Endothelial cell (in vitro differentiated cells): ENCODE measurements around the gene FBXW11. TPM values are rescaled to one million over a fixed set of nuclear protein-coding genes. Genes with fewer than 3 reads are reported as not detected.

ENCODE experiments used
- DNase-seq: peaks from one replicate; pipeline ENCODE4 v3.0.0; 2021; ENCODE audit warnings: low spot score
- H3K27ac Mint-ChIP-seq: one replicate; pipeline ENCODE4 v1.8.0; 2021; ENCODE audit warnings: mixed read lengths, inconsistent platforms; ENCODE audit not compliant: unreplicated experiment
- H3K27me3 Mint-ChIP-seq: one replicate; pipeline ENCODE4 v1.8.0; 2021; ENCODE audit warnings: mild to moderate bottlenecking, moderate library complexity, mixed read lengths, inconsistent platforms; ENCODE audit not compliant: unreplicated experiment
- H3K36me3 Mint-ChIP-seq: one replicate; pipeline ENCODE4 v1.8.0; 2021; ENCODE audit warnings: mild to moderate bottlenecking, low read depth, mixed read lengths, inconsistent platforms; ENCODE audit not compliant: unreplicated experiment
- H3K4me1 Mint-ChIP-seq: one replicate; pipeline ENCODE4 v1.8.0; 2021; ENCODE audit warnings: mild to moderate bottlenecking, mixed read lengths, inconsistent platforms; ENCODE audit not compliant: unreplicated experiment
- H3K4me3 Mint-ChIP-seq: one replicate; pipeline ENCODE4 v1.8.0; 2021; ENCODE audit warnings: mild to moderate bottlenecking, mixed read lengths, inconsistent platforms; ENCODE audit not compliant: unreplicated experiment
- H3K9me3 Mint-ChIP-seq: one replicate; pipeline ENCODE4 v1.8.0; 2021; ENCODE audit warnings: mixed read lengths, inconsistent platforms; ENCODE audit not compliant: unreplicated experiment
- CTCF ChIP-seq: fragments of 200-600 bp; sonication (generic); IDR thresholded peaks from one replicate; pipeline ENCODE4 v1.5.0; 2021; ENCODE audit warnings: antibody characterized with exemption; ENCODE audit not compliant: unreplicated experiment
- total RNA-seq: library from RNA; stranded (reverse); fragmentation: NEBNext Ultra II Directional; extraction: Animal tissue kit (Norgen Biotek cat#: 25700); gene quantifications from one replicate; pipeline ENCODE4 v1.2.1, GENCODE V29; 2021; ENCODE audit not compliant: unreplicated experiment

FBXW11 gene
- total RNA-seq, 1 donor from 2014 or later, result 62.0 TPM

DNA sequence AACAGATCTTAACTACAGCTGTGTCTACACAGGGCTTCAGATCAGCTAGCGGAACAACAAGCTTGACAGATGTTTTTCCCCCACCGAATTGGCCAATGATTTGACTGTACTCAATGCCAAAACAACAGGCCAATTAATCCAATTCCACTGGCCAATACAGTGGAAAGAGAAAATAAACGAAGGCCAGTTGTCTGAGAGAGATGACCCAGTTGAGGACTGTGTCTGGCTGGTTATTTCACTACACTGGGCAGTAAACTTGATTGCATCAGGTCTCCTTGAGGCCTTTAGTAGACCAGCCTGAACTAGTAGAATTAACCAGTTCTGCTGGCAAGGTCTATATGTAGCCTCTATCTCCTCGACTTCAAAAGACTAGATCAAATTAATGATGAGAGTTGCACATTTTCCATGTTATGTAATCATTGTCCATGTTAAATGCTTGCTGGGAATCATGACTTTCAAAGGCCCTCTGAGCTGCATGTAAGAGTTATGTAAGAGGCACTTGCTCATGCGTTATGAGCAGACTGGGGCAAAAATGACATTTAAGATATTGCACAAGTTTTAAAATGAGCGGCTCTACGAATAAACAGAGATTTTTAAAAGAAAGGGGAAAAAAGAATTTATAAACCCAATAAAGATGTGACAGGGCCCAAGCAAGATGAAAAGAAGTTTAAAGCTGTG is 192.5 kb downstream of the FBXW11 start:
- peaks cover 2% of the 10 kb centered on the region for H3K27me3 Mint-ChIP-seq
- no peak overlapping the region for H3K27ac Mint-ChIP-seq
- H3K9me3 Mint-ChIP-seq, result no peaks in the 10 kb centered on the region
- H3K4me1 Mint-ChIP-seq, result no peaks in the 10 kb centered on the region
- DNase-seq, result no peak
- no peak for TF ChIP-seq CTCF
- no peak overlapping the region for H3K4me3 Mint-ChIP-seq
- H3K36me3 Mint-ChIP-seq, result no peaks in the 10 kb centered on the region

DNA sequence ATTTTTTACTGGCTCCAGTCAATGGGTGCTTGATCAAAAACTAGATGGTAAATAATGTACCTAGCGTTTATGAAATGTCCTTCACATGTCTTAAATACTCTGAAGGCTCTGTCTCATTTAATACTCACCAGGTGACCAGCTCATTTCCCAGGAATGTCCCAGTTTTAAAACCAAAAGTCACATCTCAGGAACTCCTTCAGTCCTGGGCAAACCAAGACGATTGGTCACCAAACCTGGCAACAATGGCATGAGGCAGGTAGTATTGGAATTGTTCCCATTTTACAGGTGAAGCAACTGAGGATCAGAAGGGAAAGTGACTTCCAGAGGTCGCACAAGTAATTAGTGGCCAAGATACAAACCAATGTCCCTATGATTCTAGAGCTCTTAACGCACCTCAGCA is 193.2 kb downstream of the FBXW11 start:
- no peaks in the 10 kb centered on the region for H3K9me3 Mint-ChIP-seq

More for the DNA sequence above, 193.2 kb downstream of the FBXW11 start:
- no peak overlapping the region for H3K4me3 Mint-ChIP-seq
- no peak for DNase-seq
- H3K27me3 Mint-ChIP-seq, result peaks cover 2% of the 10 kb centered on the region
- H3K36me3 Mint-ChIP-seq, result no peaks in the 10 kb centered on the region
- H3K27ac Mint-ChIP-seq, result no peak overlapping the region
- H3K4me1 Mint-ChIP-seq, result no peaks in the 10 kb centered on the region
- TF ChIP-seq CTCF, result no peak

Other genes with a start within 250 kb of the FBXW11 start
- not detected for gene SMIM23, start 220.8 kb downstream of the FBXW11 start, total RNA-seq
- gene STK10, start 181.6 kb upstream of the FBXW11 start, total RNA-seq, result 69.3 TPM
- gene EFCAB9, start 187.5 kb upstream of the FBXW11 start, total RNA-seq, result not detected